NCI-H2171 (cell line): ENCODE measurements around the gene OR52I2.

ENCODE experiments used
- DNase-seq: peaks from one replicate; lab custom pipeline; 2025; lab: John Stamatoyannopoulos, UW

OR52I2 gene

GRCh38 chr11:4581443-4581842, at the start of gene OR52I2:
TSS of gene OR52I2 (plus strand) at chr11:4581743.
- no peak for DNase-seq

- DNase-seq, result no peak
These were observed 41.8 kb upstream of the OR52I2 start for GRCh38 chr11:4539603-4540219.

- DNase-seq, result no peak
These were observed 40.5 kb upstream of the OR52I2 start for GRCh38 chr11:4541071-4541470.

GRCh38 chr11:4543561-4543960, 38.0 kb upstream of the OR52I2 start:
- no peak for DNase-seq

- no peak for DNase-seq
These were observed 36.7 kb upstream of the OR52I2 start, which contains the start of gene OR52M1 for GRCh38 chr11:4544891-4545290. TSS of gene OR52M1 (plus strand) at chr11:4545191. CDS start at chr11:4545191, 0 bp downstream.

DNA sequence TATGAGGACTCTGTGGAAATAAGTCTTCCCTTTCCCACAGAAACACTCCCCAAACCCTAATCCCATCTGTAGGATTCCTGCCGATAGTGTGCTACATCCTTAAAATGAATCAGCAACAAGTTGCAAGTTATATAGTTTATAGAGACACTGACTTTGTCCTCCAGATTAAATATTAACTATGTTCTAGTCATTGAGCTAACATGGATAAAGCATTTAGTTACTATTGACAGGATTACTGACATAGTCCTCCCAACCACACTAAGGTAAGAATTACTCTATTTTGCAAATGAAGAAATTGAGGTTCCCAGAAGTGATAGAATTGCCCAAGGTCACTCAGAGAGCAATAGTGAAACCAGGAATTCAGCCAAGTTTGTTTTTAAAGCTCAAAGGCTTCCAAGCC, 34.7 kb upstream of the OR52I2 start:
- no peak for DNase-seq

GRCh38 chr11:4547416-4547815, 34.1 kb upstream of the OR52I2 start:
- DNase-seq, result no peak

- DNase-seq, result no peak
These were observed 30.1 kb upstream of the OR52I2 start for GRCh38 chr11:4551346-4551979.

DNA sequence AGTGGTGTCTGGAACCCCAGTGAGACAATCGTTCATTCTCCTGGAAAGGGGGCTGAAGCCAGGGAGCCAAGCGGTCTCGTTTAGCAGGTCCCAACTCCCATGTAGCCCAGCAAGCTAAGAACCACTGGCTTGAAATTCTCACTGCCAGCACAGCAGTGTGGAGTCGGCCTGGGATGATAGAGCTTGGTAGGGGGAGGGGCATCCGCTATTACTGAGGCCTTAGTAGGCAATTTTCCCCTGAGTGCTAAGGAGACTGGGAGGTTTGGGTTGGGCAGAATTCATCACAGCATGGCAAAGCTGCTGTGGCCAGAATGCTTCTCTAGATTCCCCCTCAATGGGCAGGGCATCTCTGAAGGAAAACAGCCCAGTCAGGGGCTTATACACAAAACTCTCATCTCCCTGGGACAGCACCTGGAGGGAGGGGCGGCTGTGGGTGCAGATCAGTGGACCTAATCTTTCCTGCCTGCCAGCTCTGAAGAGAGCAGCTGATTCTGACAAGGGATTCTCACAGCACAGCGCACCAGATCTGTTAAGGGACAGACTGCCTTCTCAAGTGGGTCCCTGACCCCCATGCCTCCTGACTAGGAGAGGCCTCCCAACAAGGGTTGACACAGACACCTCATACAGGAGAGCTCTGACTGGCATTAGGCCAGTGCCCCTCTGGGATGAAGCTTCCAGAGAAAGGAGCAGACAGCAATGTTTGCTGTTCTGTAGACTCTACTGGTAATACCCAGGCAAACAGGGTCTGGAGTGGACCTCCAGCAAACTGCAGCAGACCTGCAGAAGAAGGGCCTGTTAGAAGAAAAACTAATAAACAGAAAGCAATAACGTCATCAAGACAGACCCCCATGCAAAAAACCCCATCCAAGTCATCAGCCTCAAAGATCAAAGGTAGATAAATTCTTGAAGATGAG, 21.8 kb upstream of the OR52I2 start:
- DNase-seq, result no peak

GRCh38 chr11:4560467-4560866, 21.1 kb upstream of the OR52I2 start:
- DNase-seq, result no peak

DNA sequence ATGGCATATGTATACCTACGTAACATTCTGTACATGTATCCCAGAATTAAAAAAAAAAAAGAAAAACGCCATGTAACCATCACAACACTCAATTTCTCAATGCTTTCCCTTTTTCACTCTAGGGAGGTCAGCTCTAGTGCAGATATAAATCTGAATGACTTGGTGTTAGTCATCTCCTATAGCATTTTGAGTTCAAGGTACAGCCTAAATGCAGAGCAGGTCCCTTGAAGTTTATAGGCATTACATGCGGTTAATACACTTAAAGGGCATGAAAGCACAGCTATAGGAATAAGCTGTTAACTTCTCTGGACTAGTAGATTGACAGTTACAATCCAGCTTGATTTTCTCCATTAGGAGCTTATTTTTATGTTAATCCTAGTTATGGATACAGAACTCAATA, 16.2 kb upstream of the OR52I2 start:
- DNase-seq, result no peak

DNA sequence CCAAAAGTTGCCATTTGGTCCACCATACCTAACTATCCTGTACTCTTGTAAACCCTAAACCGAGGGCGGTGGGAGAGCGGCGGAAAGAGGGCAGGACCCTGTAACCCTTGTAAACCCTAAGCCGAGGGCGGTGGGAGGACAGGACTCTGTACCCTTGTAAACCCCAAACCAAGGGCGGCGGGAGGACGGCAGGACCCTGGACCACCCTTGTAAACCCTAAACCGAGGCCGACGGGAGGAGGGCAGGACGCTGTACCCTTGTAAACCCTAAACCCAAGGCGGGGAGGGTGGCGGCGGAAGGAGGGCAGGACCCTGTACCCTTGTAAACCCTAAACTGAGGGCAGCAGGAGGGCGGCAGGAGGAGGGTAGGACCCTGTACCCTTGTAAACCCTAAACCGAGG, 12.5 kb upstream of the OR52I2 start:
- DNase-seq, result no peak

GRCh38 chr11:4576880-4577279, 4.7 kb upstream of the OR52I2 start:
- no peak for DNase-seq

GRCh38 chr11:4577761-4578160, 3.8 kb upstream of the OR52I2 start:
- DNase-seq, result no peak

GRCh38 chr11:4578624-4579023, 2.9 kb upstream of the OR52I2 start:
- DNase-seq, result no peak

DNA sequence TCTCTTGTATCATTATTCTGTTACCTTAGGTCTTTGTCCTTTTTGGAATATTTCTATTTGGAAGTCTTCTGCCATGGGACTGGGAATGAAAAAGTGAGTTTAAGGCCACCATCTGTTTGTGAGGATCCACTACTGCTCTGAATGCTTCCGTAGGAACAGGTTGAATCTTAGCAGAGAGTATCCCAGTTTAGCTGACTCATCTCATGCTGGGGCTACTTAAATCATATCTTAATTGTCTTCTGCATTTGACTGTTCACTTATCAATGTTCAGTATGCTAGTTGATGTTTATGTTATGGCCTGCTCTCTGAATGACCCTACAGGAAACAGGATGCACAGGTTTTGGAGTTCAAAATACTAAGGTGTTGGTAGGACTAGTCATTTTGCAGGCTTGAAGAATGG, 1.4 kb upstream of the OR52I2 start:
- DNase-seq, result no peak

DNA sequence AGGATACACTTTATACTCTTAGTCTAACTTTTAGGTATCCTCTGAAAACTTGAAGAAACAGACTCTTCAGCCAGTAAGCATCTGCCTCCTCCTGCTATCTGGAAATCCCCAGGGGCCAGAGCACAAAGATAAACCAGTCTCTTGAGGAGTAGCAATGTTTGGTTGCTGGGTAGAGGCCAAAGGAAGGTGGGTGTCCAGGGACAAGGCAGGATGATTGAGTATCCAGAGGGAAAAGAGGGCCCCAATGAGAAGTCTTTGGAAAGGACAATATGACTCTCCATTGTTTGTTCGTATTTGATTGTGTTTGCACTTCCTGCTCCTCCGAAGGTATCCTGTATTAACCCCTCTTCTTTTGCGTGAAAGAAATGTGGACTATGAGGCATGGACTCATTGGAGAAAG, 7.5 kb downstream of the OR52I2 start:
- no peak for DNase-seq

DNA sequence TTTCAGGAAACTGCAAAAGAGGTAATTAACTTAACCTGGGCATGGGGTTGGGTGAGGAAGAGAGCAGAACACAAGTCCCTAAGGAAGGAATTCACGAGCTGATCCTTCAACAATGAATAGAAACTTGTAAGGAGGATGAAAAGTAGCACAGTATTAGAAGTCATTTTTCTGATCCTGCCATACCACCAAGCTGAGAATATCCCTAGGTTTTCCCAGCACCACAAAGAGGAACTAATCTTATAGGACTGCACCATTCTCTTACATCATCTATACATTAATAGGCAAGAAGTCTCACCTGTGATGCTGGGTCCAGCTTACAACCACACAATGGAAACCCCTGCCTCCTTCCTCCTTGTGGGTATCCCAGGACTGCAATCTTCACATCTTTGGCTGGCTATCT, 12.2 kb downstream of the OR52I2 start, which contains the start of gene OR52I1:
Gene OR52I1, plus strand, starts transcription at position 301 of the 400 bp plus-strand sequence. Its CDS starts 0 bp downstream, at position 301.
- DNase-seq, result no peak

DNA sequence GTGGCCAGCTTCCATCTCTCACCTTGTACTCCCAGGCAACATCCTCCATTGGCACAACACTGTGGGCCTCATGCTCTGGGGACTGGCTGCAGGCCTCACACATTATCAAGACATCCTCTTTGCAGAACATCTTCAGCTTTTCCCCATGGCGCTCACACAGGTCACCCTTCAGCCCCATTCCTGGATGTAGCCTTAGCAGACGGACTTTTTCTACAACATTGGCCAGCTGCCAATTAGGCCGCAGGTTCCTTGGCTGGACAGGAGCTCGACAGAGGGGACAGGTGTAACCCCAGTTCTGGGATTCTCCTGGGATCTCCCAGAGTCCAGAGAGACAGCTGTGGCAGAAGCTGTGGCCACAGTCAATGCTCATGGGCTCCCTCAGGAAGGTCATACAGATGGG, 23.5 kb downstream of the OR52I2 start:
- DNase-seq, result no peak

GRCh38 chr11:4606231-4607015, 24.9 kb downstream of the OR52I2 start:
- DNase-seq, result no peak

- no peak for DNase-seq
These were observed 25.6 kb downstream of the OR52I2 start for GRCh38 chr11:4607096-4607495.
